HG03457 (cell line): Measurements from ENCODE around the gene RILPL2.
"Not testable (repeated sequence)": the region's sequence is repeated elsewhere in the genome, so short reads cannot be mapped to it uniquely, and the experiment has no call there.

Experiments used
- ATAC-seq: cut with Tn5 transposase; IDR thresholded peaks from one replicate; pipeline ENCODE4 v1.9.1; 2021; ENCODE audit warnings: moderate number of reproducible peaks; ENCODE audit not compliant: unreplicated experiment

The RILPL2 gene

GRCh38 chr12:123436017-123436964 is at the start of gene RILPL2:
Gene RILPL2, minus strand, starts transcription at chr12:123436684. Its CDS starts 264 bp downstream, at chr12:123436420.
- ATAC-seq = peak; percentile 69

- ATAC-seq = no peak
Observed at GRCh38 chr12:123485756-123486155, 49.3 kb upstream of the RILPL2 start.

- ATAC-seq = no peak
Observed at GRCh38 chr12:123483602-123484248, 47.2 kb upstream of the RILPL2 start.

- ATAC-seq = no peak
Observed at GRCh38 chr12:123482876-123483275, 46.4 kb upstream of the RILPL2 start.

GRCh38 chr12:123481251-123481650 is 44.8 kb upstream of the RILPL2 start:
- ATAC-seq = not testable (repeated sequence)

- no peak for ATAC-seq
Observed at GRCh38 chr12:123479442-123480180, 43.1 kb upstream of the RILPL2 start.

GRCh38 chr12:123478762-123479161 is 42.3 kb upstream of the RILPL2 start:
- ATAC-seq = no peak

- no peak for ATAC-seq
Observed at GRCh38 chr12:123478069-123478468, 41.6 kb upstream of the RILPL2 start.

GRCh38 chr12:123475246-123475703 is 38.8 kb upstream of the RILPL2 start:
- ATAC-seq = no peak

GRCh38 chr12:123474485-123475245 is 38.2 kb upstream of the RILPL2 start:
- ATAC-seq = no peak

- no peak for ATAC-seq
Observed at GRCh38 chr12:123472438-123472849, 36.0 kb upstream of the RILPL2 start.

- ATAC-seq = no peak
Observed at GRCh38 chr12:123471374-123472068, 35.0 kb upstream of the RILPL2 start.

GRCh38 chr12:123469978-123470377 is 33.5 kb upstream of the RILPL2 start:
- no peak for ATAC-seq

GRCh38 chr12:123468786-123469185 is 32.3 kb upstream of the RILPL2 start:
- ATAC-seq = no peak

GRCh38 chr12:123465084-123465483 is 28.6 kb upstream of the RILPL2 start:
- no peak for ATAC-seq

- not testable (repeated sequence) for ATAC-seq
Observed at GRCh38 chr12:123463174-123463573, 26.7 kb upstream of the RILPL2 start.

- no peak for ATAC-seq
Observed at GRCh38 chr12:123457980-123458779, 21.7 kb upstream of the RILPL2 start, which contains the start of gene SNRNP35. Gene SNRNP35, plus strand, starts transcription at chr12:123458139. Its CDS starts 7,402 bp downstream, at chr12:123465541.

- ATAC-seq = no peak
Observed at GRCh38 chr12:123453165-123453564, 16.7 kb upstream of the RILPL2 start.

GRCh38 chr12:123452276-123452550 is 15.7 kb upstream of the RILPL2 start:
- ATAC-seq = not testable (repeated sequence)
